IPS-18c (cell line): ENCODE data around the gene EFCC1.
"Not testable (repeated sequence)": the region's sequence is repeated elsewhere in the genome, so short reads cannot be mapped to it uniquely, and the experiment has no call there.

Experiments used
- H3K4me3 ChIP-seq: 2 replicates; pipeline ENCODE4 v1.7.0; 2013; ENCODE audit warnings: low read depth, mild to moderate bottlenecking, low read length, moderate library complexity; ENCODE audit not compliant: insufficient read depth
- H3K9me3 ChIP-seq: one replicate; pipeline ENCODE4 v1.6.1; 2013; ENCODE audit warnings: mild to moderate bottlenecking, low read length, moderate library complexity; ENCODE audit not compliant: control insufficient read depth, insufficient read depth

Gene EFCC1

GRCh38 chr3:129057249-129057648 is 56.1 kb downstream of the EFCC1 start:
- H3K4me3 ChIP-seq, result no peak overlapping the region
- no peaks in the 10 kb centered on the region for H3K9me3 ChIP-seq

GRCh38 chr3:129058441-129059200 is 57.5 kb downstream of the EFCC1 start:
- no peak overlapping the region for H3K4me3 ChIP-seq
- no peaks in the 10 kb centered on the region for H3K9me3 ChIP-seq

DNA sequence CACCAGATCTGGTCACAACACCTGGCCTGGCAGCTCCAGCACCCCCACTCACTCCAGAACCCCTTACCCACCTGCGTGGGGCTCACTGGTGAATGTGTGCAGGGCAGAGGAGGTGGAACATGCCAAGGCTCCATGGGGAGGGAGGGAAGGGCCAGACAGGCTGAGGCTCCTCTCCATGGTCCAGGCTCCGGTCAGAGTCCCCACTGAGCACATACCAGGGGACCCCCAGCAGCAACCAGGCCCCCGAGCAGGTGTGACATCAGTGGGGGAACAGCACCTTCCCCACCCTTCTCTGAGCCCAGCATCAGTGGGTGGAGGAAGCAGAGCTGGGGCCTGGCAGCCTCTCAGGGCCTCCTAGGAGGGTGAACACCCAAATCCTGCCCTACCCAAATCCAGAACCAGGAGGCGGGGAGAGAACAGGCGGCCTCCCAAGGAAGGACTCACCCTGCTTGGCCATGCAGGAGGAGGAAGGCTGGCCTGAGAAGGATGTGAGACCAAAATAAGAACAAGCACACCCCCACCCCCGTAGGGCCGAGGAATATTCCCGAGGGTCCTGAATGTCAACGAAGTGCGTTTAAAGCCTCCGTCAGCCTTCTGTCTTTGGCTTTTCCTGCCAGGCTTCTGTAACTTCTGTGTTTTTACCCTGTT is 58.3 kb downstream of the EFCC1 start:
- Histone ChIP-seq H3K4me3 (no peak overlapping the region), H3K9me3 (no peaks in the 10 kb centered on the region)

DNA sequence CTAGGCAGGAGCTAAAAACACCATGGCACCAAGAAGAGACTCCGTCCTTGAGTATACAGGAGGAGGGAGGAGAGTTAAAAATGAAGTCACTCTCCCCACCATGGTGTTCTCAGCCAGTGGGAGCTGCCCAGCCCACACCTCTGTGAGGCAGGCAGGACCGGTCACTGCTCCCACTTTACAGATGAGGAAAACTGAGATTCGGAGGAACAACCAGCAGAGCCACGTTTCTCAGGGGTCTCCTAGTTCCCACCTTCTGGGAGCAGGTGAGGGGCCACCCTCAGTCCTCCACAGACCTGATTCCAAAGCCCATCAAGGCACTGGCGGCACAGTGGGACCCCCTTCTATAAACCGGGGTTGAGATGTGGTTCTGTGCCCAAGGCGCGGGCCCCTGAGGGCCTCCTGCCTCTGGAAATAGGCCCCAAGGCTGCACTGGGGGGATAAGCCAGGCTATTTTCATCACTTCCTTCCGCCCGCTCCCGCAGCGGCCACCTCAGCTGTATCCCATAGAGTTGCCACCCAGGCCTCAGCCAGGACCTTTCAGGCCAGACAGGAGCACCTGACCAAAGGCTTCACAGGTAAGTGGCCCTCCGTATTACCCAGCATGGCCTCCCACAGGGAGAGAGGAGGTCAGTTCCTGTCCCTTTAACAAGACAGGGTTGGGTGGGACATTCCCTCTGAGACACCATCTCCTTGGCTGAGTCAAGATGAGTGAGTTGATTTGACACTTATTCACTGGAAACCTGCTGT is 59.3 kb downstream of the EFCC1 start, which contains the start of gene GP9:
Gene GP9 (plus strand): TSS at position 504 of the 747 bp plus-strand sequence. CDS start 961 bp downstream, outside the sequence.
- Histone ChIP-seq H3K4me3 (no peak within 1 kb of the TSS), H3K9me3 (no peaks in the 10 kb centered on the region)

DNA sequence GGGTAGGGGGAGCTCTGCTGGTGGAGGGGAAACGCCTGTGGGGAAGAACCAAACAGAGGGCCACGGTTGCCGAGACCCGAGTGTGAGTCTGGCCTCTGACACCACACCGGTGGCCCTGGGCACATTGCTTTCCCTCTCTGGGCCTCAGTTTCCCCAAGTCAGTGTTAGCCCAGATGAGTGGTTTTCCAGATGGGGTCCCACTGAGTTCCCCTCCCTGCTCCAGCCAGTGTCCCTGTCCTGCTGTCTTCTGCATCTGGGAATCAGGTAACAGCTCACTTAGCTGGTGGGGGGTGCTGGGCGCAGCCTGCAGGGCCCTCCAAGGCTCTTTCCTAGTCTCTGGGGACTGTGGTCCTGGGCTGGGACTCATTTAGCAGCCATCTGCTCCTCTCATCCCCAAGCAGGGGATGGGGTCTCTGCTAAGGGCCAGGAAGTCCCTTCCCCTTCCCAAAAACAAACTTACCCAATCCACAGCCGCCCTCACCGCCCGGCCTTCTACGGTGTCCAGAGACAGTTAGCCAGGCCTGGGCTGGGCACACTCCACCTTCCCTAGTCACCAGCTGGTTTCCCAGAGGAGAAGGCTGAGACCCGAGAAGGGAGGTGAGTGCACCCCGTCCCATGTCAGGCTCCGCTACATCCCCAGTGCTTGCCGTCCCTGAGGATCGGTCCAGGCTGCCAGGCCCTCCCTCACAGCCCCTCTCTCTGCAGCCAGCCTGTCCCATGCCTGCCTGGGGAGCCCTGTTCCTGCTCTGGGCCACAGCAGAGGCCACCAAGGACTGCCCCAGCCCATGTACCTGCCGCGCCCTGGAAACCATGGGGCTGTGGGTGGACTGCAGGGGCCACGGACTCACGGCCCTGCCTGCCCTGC is 60.2 kb downstream of the EFCC1 start:
- no peaks in the 10 kb centered on the region for H3K9me3 ChIP-seq
- no peak overlapping the region for H3K4me3 ChIP-seq

- no peak overlapping the region for H3K4me3 ChIP-seq
Observed at GRCh38 chr3:129061888-129062834, 61.1 kb downstream of the EFCC1 start.

DNA sequence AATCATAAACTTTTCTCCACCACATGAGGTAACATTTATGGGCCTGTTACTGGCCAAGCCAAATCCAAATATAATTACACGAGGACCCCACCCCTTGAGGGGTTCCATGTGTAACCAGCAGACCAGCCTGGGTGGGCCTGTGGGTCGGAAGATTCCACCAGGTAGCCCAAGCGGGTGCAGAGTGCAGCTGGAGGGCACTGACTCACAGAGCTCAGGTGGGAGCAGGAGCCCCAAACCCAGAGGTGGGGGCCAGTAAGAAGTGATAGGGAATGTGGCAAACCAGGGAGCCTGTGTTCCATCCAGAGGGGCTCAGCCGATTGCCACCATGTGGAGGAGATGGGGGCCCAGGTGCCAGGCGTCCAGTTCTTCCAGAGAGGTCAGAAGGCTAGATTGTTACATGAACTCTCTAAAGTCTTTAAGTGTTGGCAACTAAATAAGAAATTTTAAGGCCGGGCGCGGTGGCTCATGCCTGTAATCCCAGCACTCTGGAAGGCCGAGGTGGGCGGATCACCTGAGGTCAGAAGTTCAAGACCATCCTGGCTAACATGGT is 62.1 kb downstream of the EFCC1 start:
- H3K9me3 ChIP-seq, result no peaks in the 10 kb centered on the region
- no peak overlapping the region for H3K4me3 ChIP-seq

More at GRCh38 chr3:129061888-129062834, 61.1 kb downstream of the EFCC1 start:
- no peaks in the 10 kb centered on the region for H3K9me3 ChIP-seq

DNA sequence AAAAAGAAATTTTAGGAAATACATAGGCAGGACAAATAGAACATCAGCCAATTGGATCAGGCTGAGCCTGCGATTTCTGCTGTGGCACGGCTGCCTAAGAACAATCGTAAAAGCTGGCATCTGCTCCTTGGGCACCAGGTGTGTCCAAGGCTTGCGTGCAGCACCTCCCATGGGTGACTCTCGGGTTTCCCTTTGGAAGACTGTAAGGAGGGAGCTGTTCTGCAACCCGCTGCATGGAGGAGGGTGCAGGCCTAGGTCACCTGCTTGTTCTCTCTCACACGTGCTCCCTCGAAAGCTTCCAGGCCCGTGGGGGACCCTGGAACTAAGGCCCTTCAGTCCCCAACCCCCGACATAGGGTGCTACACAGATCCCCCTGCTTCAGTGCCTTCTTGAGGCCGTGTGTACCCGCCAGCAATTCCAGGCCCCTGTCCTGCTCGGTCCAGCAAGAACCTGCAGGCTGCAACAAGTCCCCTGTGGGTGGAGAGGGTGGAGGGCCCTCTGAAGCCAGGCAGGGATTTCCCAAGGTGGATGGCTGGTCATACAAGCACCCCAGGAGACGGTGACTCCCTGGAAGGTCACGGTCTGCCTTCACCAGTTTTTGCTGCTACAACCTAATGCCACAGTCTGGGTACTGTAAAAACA is 62.9 kb downstream of the EFCC1 start:
- Histone ChIP-seq H3K9me3 (no peaks in the 10 kb centered on the region), H3K4me3 (no peak overlapping the region)

GRCh38 chr3:129065016-129065719 is 64.1 kb downstream of the EFCC1 start:
- no peak overlapping the region for H3K4me3 ChIP-seq

GRCh38 chr3:129065720-129066073 is 64.6 kb downstream of the EFCC1 start:
- Histone ChIP-seq H3K9me3 (no peaks in the 10 kb centered on the region), H3K4me3 (no peak overlapping the region)

More at GRCh38 chr3:129065016-129065719, 64.1 kb downstream of the EFCC1 start:
- no peaks in the 10 kb centered on the region for H3K9me3 ChIP-seq

- not testable (repeated sequence) for H3K9me3 ChIP-seq, H3K4me3 ChIP-seq
Observed at GRCh38 chr3:129067719-129068118, 66.6 kb downstream of the EFCC1 start.

- Histone ChIP-seq H3K9me3 (no peaks in the 10 kb centered on the region), H3K4me3 (no peak overlapping the region)
Observed at GRCh38 chr3:129068291-129068886, 67.3 kb downstream of the EFCC1 start.

DNA sequence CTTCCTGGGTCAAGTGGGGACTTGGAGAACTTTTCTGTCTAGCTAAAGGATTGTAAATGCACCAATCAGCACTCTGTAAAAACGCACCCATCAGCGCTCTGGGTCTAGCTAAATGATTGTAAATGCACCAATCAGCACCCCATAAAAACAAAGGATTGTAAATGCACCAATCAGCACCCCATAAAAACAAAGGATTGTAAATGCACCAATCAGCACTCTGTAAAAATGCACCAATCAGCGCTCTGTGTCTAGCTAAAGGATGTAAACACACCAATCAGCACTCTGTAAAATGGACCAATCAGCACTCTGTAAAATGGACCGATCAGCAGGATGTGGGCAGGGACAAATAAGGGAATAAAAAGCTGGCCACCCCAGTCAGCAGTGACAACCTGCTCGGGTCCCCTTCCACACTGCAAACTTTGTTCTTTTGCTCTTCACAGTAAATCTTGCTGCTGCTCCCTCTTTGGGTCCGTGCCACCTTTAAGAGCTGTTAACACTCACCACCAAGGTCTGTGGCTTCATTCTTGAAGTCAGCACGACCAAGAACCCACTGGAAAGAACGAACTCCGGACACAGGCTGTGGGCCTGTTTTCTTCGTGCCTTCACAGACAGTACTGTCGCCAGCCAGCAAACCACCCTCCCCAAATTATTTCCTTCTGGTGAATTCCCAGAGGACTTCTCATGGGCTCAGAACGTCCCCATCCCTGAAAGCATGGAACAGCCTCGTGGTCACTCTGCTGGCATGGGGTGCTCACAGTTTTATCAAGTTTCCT is 68.4 kb downstream of the EFCC1 start:
- not testable (repeated sequence) for H3K4me3 ChIP-seq

More for the DNA sequence above, 68.4 kb downstream of the EFCC1 start:
- H3K9me3 ChIP-seq, result not testable (repeated sequence)
